ENCODE results near the gene DLX3.

DLX3 gene

GRCh38 chr17:50037321-50038107, 42.5 kb upstream of the DLX3 start:
- no peak for DNase-seq (ENCODE audit: extremely low spot score)

GRCh38 chr17:50036455-50037261, 41.6 kb upstream of the DLX3 start:
- no peak for TF ChIP-seq CTCF (IDR thresholded peaks at IDR 0.05; ENCODE audit: control extremely low read depth, extremely low read depth, low read depth, missing control alignments)
- no peak for DNase-seq (ENCODE audit: extremely low spot score)
- POLR2A ChIA-PET: interaction anchor here (0.6 kb wide), 1 partner anchor 624 kb away, joined by 7 read pairs; no protein-coding TSS in a partner anchor
- CTCF ChIA-PET: interaction anchor here (1.1 to 5.1 kb wide), 4 partner anchors 39 to 84 kb away, joined by 3 to 24 read pairs (median 6); no protein-coding TSS in a partner anchor

More at GRCh38 chr17:50037321-50038107, 42.5 kb upstream of the DLX3 start:
- TF ChIP-seq CTCF (IDR thresholded peaks at IDR 0.05; ENCODE audit: control extremely low read depth, extremely low read depth, low read depth, missing control alignments): no peak
- ChIA-PET POLR2A (no interaction called here), CTCF (interaction anchor here (1.1 to 5.1 kb wide), 5 partner anchors 12 to 85 kb away, joined by 3 to 24 read pairs (median 4); no protein-coding TSS in a partner anchor)

- TF ChIP-seq CTCF (IDR thresholded peaks at IDR 0.05; ENCODE audit: control extremely low read depth, extremely low read depth, low read depth, missing control alignments): no peak
- no peak for DNase-seq (ENCODE audit: extremely low spot score)
- ChIA-PET CTCF (interaction anchor here (0.8 to 5.1 kb wide), 4 partner anchors 39 to 58 kb away, joined by 3 to 24 read pairs (median 6); no protein-coding TSS in a partner anchor), POLR2A (interaction anchor here (0.6 kb wide), 1 partner anchor 625 kb away, joined by 7 read pairs; no protein-coding TSS in a partner anchor)
Measured at GRCh38 chr17:50035945-50036344, 40.9 kb upstream of the DLX3 start.

GRCh38 chr17:50035421-50035879, 40.4 kb upstream of the DLX3 start:
- POLR2A ChIA-PET: no interaction called here
- peak; percentile 11 for DNase-seq (ENCODE audit: extremely low spot score)
- no peak for TF ChIP-seq CTCF (IDR thresholded peaks at IDR 0.05; ENCODE audit: control extremely low read depth, extremely low read depth, low read depth, missing control alignments)
- CTCF ChIA-PET: interaction anchor here (0.8 to 5.1 kb wide), 4 partner anchors 38 to 59 kb away, joined by 3 to 24 read pairs (median 8); no protein-coding TSS in a partner anchor

GRCh38 chr17:50034498-50035364, 39.7 kb upstream of the DLX3 start:
- TF ChIP-seq CTCF (IDR thresholded peaks at IDR 0.05; ENCODE audit: control extremely low read depth, extremely low read depth, low read depth, missing control alignments): no peak
- no peak for DNase-seq (ENCODE audit: extremely low spot score)
- CTCF ChIA-PET: interaction anchor here (1.5 to 5.1 kb wide), 3 partner anchors 37 to 59 kb away, joined by 6 to 24 read pairs (median 10); no protein-coding TSS in a partner anchor
- POLR2A ChIA-PET: no interaction called here
